Left ventricle myocardium inferior (tissue), 1 donor: ENCODE results near the gene KCP. TPM values are rescaled to one million over a fixed set of nuclear protein-coding genes. Genes with fewer than 3 reads are reported as not detected.

Experiments
- DNase-seq: peaks from one replicate; pipeline ENCODE4 v3.0.0-alpha.2; 2020
- H3K27ac ChIP-seq: fragments of 200-600 bp; replicated peaks from 2 replicates; pipeline ENCODE4 v1.8.0; 2021
- H3K27me3 ChIP-seq: fragments of 200-600 bp; 2 replicates; pipeline ENCODE4 v1.8.0; 2021; ENCODE audit warnings: low read depth
- H3K36me3 ChIP-seq: fragments of 200-600 bp; 2 replicates; pipeline ENCODE4 v1.8.0; 2021
- H3K4me1 ChIP-seq: fragments of 200-600 bp; 2 replicates; pipeline ENCODE4 v1.8.0; 2021
- H3K4me3 ChIP-seq: fragments of 200-600 bp; 2 replicates; pipeline ENCODE4 v1.8.0; 2021; ENCODE audit warnings: mild to moderate bottlenecking, moderate library complexity
- H3K9me3 ChIP-seq: fragments of 200-600 bp; replicated peaks from 2 replicates; pipeline ENCODE4 v1.8.0; 2021
- intact Hi-C: fragments of 100-400 bp; cut with micrococcal nuclease; formaldehyde crosslinking; loops from one replicate; pipeline ENCODE4 v1.11.0; 2022
- total RNA-seq: library from RNA; stranded (reverse); fragmentation: NEBNext Ultra II Directional; extraction: Animal tissue kit (Norgen Biotek cat#: 25700); gene quantifications from one replicate; pipeline ENCODE4 v1.2.1, GENCODE V29; 2021
- TF ChIP-seq, protein P1 (sequence below): fragments of 200-600 bp; IDR thresholded peaks from 2 replicates; pipeline ENCODE4 v1.8.0; 2021; ENCODE audit warnings: antibody characterized with exemption, mild to moderate bottlenecking, borderline replicate concordance
- donor health status: DM: no; HTN: yes; CAD: no; lungs with severe emphysema.

The KCP gene
- total RNA-seq, 1 donor from 2014 or later = 0.19 TPM

DNA sequence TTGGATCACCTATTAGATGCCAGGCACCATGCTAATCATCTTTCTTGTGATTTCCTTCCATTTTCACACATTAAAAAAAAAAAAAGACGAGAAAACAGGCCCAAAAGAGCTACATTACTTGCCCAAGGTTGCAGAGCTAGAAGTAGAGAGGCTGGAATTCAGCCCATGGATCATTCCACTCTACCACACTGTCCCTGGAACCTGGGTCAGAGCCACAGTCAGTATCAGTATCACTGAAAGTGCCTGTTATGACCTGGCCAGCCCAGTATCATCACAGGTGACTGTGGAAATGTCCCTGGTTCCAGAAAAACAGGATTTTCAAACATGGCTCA, 83.6 kb downstream of the KCP start:
- no peak for DNase-seq
- Histone ChIP-seq H3K9me3 (no peaks in the 10 kb centered on the region), H3K27ac (peak overlapping the region; percentile 96), H3K36me3 (no peaks in the 10 kb centered on the region), H3K27me3 (peaks cover 5% of the 10 kb centered on the region), H3K4me1 (peaks cover 40% of the 10 kb centered on the region), H3K4me3 (peak overlapping the region; percentile 54)
- intact Hi-C loops = no loop called here
- TF ChIP-seq, protein P1, sequence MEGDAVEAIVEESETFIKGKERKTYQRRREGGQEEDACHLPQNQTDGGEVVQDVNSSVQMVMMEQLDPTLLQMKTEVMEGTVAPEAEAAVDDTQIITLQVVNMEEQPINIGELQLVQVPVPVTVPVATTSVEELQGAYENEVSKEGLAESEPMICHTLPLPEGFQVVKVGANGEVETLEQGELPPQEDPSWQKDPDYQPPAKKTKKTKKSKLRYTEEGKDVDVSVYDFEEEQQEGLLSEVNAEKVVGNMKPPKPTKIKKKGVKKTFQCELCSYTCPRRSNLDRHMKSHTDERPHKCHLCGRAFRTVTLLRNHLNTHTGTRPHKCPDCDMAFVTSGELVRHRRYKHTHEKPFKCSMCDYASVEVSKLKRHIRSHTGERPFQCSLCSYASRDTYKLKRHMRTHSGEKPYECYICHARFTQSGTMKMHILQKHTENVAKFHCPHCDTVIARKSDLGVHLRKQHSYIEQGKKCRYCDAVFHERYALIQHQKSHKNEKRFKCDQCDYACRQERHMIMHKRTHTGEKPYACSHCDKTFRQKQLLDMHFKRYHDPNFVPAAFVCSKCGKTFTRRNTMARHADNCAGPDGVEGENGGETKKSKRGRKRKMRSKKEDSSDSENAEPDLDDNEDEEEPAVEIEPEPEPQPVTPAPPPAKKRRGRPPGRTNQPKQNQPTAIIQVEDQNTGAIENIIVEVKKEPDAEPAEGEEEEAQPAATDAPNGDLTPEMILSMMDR = no peak

Other genes starting within 250 kb of the KCP start
- gene GARIN1A, start 238.4 kb downstream of the KCP start, total RNA-seq = 1.6 TPM
- 236 TPM for gene CALU, start 171.3 kb downstream of the KCP start, total RNA-seq
- not detected for gene OPN1SW, start 134.9 kb downstream of the KCP start, total RNA-seq
- 8.2 TPM for gene CCDC136, start 118.7 kb downstream of the KCP start, total RNA-seq
- gene FLNC, start 80.3 kb downstream of the KCP start, total RNA-seq = 839 TPM
- 101 TPM for gene ATP6V1F, start 47.9 kb downstream of the KCP start, total RNA-seq
- gene IRF5, start 27.2 kb upstream of the KCP start, total RNA-seq = 2.2 TPM
- gene TNPO3, start 144.4 kb upstream of the KCP start, total RNA-seq = 32.6 TPM
- gene TSPAN33, start 234.0 kb upstream of the KCP start, total RNA-seq = 9.7 TPM